VCaP (cell line): ENCODE measurements around the gene DENND1A.

Experiments
- H3K27ac ChIP-seq: fragments of 450-650 bp; 2 replicates; pipeline ENCODE4 v1.5.1; 2017
- CTCF ChIP-seq: fragments of 450-650 bp; conservative IDR thresholded peaks from 2 replicates; pipeline ENCODE4 v1.5.1; 2017; ENCODE audit warnings: mild to moderate bottlenecking, moderate library complexity

DENND1A gene

DNA sequence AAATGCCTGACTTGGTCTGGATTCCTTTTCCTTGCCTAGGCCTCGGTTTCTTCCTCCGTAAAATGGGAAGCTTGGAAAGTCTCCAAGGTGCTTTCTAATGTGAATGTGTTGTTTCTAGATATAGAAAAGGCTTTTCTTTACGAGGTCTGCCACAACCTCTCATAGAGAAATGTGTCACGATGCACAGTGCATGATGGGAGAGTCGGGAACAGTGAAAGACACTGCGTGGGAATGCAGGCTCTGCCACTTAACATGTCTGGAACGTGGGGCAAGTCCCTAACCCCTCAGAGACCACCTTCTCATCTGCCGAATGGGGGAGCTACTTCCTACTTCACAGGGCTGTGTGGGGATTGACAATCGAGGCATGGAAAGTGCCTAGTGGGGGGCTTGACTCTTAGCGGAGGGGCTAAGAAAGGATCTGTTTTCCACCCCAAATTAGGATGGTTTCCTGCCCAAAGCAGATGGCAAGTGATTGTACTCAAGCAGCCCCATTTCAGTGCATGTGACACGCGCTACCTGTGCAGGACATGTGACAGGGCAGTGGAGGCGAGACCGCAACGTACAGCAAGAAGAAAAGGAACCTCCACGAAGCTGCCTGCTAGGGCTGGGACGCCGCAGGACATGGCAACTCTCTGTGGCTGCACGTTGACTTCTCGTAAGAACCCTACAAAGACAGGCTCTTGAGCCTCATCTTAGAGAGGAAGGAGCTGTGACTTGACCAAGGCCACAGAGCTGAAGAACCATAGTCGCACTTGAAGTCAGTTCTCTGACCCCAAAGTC is 458.7 kb downstream of the DENND1A start:
- H3K27ac ChIP-seq, result no peak overlapping the region
- no peak for TF ChIP-seq CTCF

DNA sequence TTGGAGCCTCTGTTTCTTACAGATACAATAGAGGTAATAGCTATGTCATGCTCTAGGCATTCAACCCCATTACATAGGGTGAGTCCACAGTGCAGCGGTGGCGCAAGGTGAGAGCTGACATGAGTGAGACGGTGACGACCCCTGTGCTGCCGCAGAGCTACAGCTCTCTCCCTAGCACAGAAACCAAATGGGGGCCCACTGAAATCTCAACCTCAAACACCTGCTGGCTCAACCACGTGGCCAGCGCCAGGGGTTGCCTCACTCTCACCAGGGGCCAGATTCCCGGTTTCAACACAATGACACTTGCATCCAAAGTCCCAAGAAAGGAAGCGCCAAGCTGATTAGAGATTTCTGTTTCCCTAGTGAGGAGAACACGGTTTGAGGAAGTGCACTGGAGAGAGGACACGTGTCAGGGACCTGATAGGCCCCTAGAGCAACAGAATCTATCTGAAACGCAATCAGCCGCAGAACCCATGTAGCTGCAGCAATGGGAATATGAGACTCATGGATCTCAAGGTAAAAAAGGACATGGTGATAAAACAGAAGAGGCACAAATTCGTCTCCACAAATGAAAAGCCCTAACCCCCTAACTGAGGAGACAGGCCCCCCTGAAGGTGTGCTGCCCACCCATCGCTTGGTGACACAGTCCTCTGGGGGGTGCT is 459.7 kb downstream of the DENND1A start:
- H3K27ac ChIP-seq, result no peak overlapping the region
- no peak for TF ChIP-seq CTCF

GRCh38 chr9:123469282-123469681 is 460.6 kb downstream of the DENND1A start:
- no peak overlapping the region for H3K27ac ChIP-seq
- no peak for TF ChIP-seq CTCF

- no peak for TF ChIP-seq CTCF
- H3K27ac ChIP-seq, result no peak overlapping the region
Measured at GRCh38 chr9:123468541-123468940, 461.4 kb downstream of the DENND1A start.

DNA sequence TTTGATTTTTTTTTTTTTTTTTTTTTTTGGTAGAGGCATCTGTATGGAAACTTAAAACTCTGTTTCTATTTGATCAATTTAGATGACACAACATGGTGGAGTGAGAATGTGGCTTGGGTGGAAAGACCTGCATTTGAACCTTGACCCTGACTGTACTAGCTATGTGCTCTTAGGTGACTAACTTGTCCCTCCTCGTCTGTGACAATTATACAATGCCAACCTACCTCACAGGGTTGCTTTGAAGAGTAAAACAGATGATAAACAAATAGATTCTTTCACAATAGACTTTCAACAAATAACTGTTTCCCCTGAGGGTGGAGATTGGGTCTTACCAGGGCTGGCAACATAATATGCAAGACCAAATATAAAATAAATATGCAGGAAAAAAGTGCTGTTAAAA is 464.6 kb downstream of the DENND1A start:
- H3K27ac ChIP-seq, result no peak overlapping the region
- TF ChIP-seq CTCF, result no peak

DNA sequence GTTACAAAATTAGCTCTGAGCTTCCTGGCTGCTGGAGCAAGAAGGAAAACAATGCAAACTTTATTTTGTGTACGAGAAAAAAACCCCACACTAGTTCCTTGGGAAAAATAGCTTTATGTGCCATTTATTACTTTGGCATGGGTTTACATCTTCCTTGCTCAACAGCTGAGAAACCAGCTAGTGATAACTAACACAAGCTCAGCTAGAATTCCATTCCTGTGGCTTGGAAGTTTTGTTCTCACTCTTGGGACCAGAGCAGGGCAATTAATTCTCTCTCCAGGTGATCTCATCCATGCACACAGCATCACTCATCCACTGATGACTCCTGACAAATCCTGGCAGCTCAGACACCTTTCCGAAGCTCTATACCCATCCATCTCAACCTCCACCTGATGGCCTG is 469.8 kb downstream of the DENND1A start:
- no peak overlapping the region for H3K27ac ChIP-seq

DNA sequence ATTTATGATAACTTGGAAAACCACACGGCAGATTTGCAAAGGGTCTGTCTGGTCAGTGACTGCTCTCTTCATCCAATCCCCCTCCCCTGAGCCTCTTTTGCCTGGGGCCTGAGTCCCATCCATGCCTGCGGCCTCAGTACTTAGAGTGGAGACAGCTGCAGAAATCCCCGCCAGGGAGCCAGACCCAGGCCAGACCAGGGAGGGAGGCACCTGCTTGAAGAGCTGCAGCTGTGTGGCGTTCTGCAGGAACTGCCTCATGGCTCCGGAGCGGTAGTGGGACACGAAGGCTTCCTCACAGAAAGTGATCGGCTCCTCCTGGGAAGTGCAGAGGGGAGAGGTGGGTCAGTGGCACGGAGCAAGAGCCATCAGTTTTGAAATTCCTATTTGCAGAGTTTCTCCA is 472.3 kb downstream of the DENND1A start:
- TF ChIP-seq CTCF, result no peak
- H3K27ac ChIP-seq, result no peak overlapping the region

More for the DNA sequence above, 469.8 kb downstream of the DENND1A start:
- no peak for TF ChIP-seq CTCF
